ENCODE data around the gene DLG1. TPM values are rescaled to one million over a fixed set of nuclear protein-coding genes. Genes with fewer than 3 reads are reported as not detected.

The DLG1 gene
- total RNA-seq, 1 donor from 2014 or later: 62.1 TPM

- no peak overlapping the region for H3K27ac ChIP-seq (ENCODE audit: low read depth, low read length)
- H3K9me3 ChIP-seq (ENCODE audit: control insufficient read depth in 3 of 3, low read length in 3 of 3): no peaks in the 10 kb centered on the region
- no peaks in the 10 kb centered on the region for H3K4me1 ChIP-seq (ENCODE audit: control insufficient read depth in 3 of 3, insufficient read depth in 3 of 3, low read length in 3 of 3)
- peaks cover 0 to 4% (median 2%) of the 10 kb centered on the region in 3 donors for H3K36me3 ChIP-seq (ENCODE audit: control insufficient read depth in 3 of 3, insufficient read depth in 3 of 3, low read length in 3 of 3)
- no peak overlapping the region for H3K4me3 ChIP-seq (ENCODE audit: low read length in 3 of 3)
- no peaks in the 10 kb centered on the region for H3K27me3 ChIP-seq (ENCODE audit: control insufficient read depth in 3 of 3, insufficient read depth in 3 of 3, low read length in 3 of 3)
- H3K9ac ChIP-seq (ENCODE audit: low read depth in 1 of 3, low read length in 3 of 3): no peak overlapping the region
These were observed 184.4 kb downstream of the DLG1 start for GRCh38 chr3:197114007-197114406.

- no peaks in the 10 kb centered on the region for H3K4me1 ChIP-seq (ENCODE audit: control insufficient read depth in 3 of 3, insufficient read depth in 3 of 3, low read length in 3 of 3)
- H3K4me3 ChIP-seq (ENCODE audit: low read length in 3 of 3): no peak overlapping the region
- H3K27me3 ChIP-seq (ENCODE audit: control insufficient read depth in 3 of 3, insufficient read depth in 3 of 3, low read length in 3 of 3): no peaks in the 10 kb centered on the region
- H3K9ac ChIP-seq (ENCODE audit: low read depth in 1 of 3, low read length in 3 of 3): no peak overlapping the region
- H3K27ac ChIP-seq (ENCODE audit: low read depth, low read length): no peak overlapping the region
- H3K36me3 ChIP-seq (ENCODE audit: control insufficient read depth in 3 of 3, insufficient read depth in 3 of 3, low read length in 3 of 3): peaks cover 0 to 4% (median 4%) of the 10 kb centered on the region in 3 donors
- no peaks in the 10 kb centered on the region for H3K9me3 ChIP-seq (ENCODE audit: control insufficient read depth in 3 of 3, low read length in 3 of 3)
These were observed 186.7 kb downstream of the DLG1 start for GRCh38 chr3:197111685-197112084.

GRCh38 chr3:197105786-197106185 is 192.6 kb downstream of the DLG1 start:
- H3K4me1 ChIP-seq (ENCODE audit: control insufficient read depth in 3 of 3, insufficient read depth in 3 of 3, low read length in 3 of 3): no peaks in the 10 kb centered on the region
- H3K27ac ChIP-seq (ENCODE audit: low read depth, low read length): no peak overlapping the region
- H3K4me3 ChIP-seq (ENCODE audit: low read length in 3 of 3): no peak overlapping the region
- no peaks in the 10 kb centered on the region for H3K27me3 ChIP-seq (ENCODE audit: control insufficient read depth in 3 of 3, insufficient read depth in 3 of 3, low read length in 3 of 3)
- no peaks in the 10 kb centered on the region for H3K9me3 ChIP-seq (ENCODE audit: control insufficient read depth in 3 of 3, low read length in 3 of 3)
- peaks cover 0 to 10% (median 5%) of the 10 kb centered on the region in 3 donors for H3K36me3 ChIP-seq (ENCODE audit: control insufficient read depth in 3 of 3, insufficient read depth in 3 of 3, low read length in 3 of 3)
- H3K9ac ChIP-seq (ENCODE audit: low read depth in 1 of 3, low read length in 3 of 3): no peak overlapping the region

- Histone ChIP-seq H3K9ac (ENCODE audit: low read depth in 1 of 3, low read length in 3 of 3) (no peak overlapping the region), H3K4me3 (ENCODE audit: low read length in 3 of 3) (no peak overlapping the region), H3K4me1 (ENCODE audit: control insufficient read depth in 3 of 3, insufficient read depth in 3 of 3, low read length in 3 of 3) (no peaks in the 10 kb centered on the region), H3K36me3 (ENCODE audit: control insufficient read depth in 3 of 3, insufficient read depth in 3 of 3, low read length in 3 of 3) (peaks cover 0 to 12% (median 5%) of the 10 kb centered on the region in 3 donors), H3K27ac (ENCODE audit: low read depth, low read length) (no peak overlapping the region), H3K27me3 (ENCODE audit: control insufficient read depth in 3 of 3, insufficient read depth in 3 of 3, low read length in 3 of 3) (no peaks in the 10 kb centered on the region), H3K9me3 (ENCODE audit: control insufficient read depth in 3 of 3, low read length in 3 of 3) (no peaks in the 10 kb centered on the region)
These were observed 193.7 kb downstream of the DLG1 start for GRCh38 chr3:197104738-197105137.

- Histone ChIP-seq H3K27ac (ENCODE audit: low read depth, low read length) (no peak overlapping the region), H3K4me1 (ENCODE audit: control insufficient read depth in 3 of 3, insufficient read depth in 3 of 3, low read length in 3 of 3) (no peaks in the 10 kb centered on the region), H3K9ac (ENCODE audit: low read depth in 1 of 3, low read length in 3 of 3) (no peak overlapping the region), H3K9me3 (ENCODE audit: control insufficient read depth in 3 of 3, low read length in 3 of 3) (no peaks in the 10 kb centered on the region), H3K36me3 (ENCODE audit: control insufficient read depth in 3 of 3, insufficient read depth in 3 of 3, low read length in 3 of 3) (peaks cover 0 to 9% (median 5%) of the 10 kb centered on the region in 3 donors), H3K4me3 (ENCODE audit: low read length in 3 of 3) (no peak overlapping the region), H3K27me3 (ENCODE audit: control insufficient read depth in 3 of 3, insufficient read depth in 3 of 3, low read length in 3 of 3) (no peaks in the 10 kb centered on the region)
These were observed 194.6 kb downstream of the DLG1 start for GRCh38 chr3:197103766-197104165.

- H3K36me3 ChIP-seq (ENCODE audit: control insufficient read depth in 3 of 3, insufficient read depth in 3 of 3, low read length in 3 of 3): peaks cover 0 to 3% (median 0%) of the 10 kb centered on the region in 3 donors
- no peaks in the 10 kb centered on the region for H3K9me3 ChIP-seq (ENCODE audit: control insufficient read depth in 3 of 3, low read length in 3 of 3)
- H3K9ac ChIP-seq (ENCODE audit: low read depth in 1 of 3, low read length in 3 of 3): no peak overlapping the region
- H3K4me3 ChIP-seq (ENCODE audit: low read length in 3 of 3): no peak overlapping the region
- H3K27me3 ChIP-seq (ENCODE audit: control insufficient read depth in 3 of 3, insufficient read depth in 3 of 3, low read length in 3 of 3): no peaks in the 10 kb centered on the region
- peak overlapping the region; percentile 31 for H3K27ac ChIP-seq (ENCODE audit: low read depth, low read length)
- peaks cover 0 to 7% (median 5%) of the 10 kb centered on the region in 3 donors for H3K4me1 ChIP-seq (ENCODE audit: control insufficient read depth in 3 of 3, insufficient read depth in 3 of 3, low read length in 3 of 3)
These were observed 204.5 kb downstream of the DLG1 start for GRCh38 chr3:197093871-197094270.

GRCh38 chr3:197088370-197088769 is 210.0 kb downstream of the DLG1 start:
- H3K36me3 ChIP-seq (ENCODE audit: control insufficient read depth in 3 of 3, insufficient read depth in 3 of 3, low read length in 3 of 3): peaks cover 0 to 3% (median 2%) of the 10 kb centered on the region in 3 donors
- H3K27ac ChIP-seq (ENCODE audit: low read depth, low read length): no peak overlapping the region
- H3K4me1 ChIP-seq (ENCODE audit: control insufficient read depth in 3 of 3, insufficient read depth in 3 of 3, low read length in 3 of 3): peaks cover 0 to 6% (median under 1%) of the 10 kb centered on the region in 3 donors
- no peaks in the 10 kb centered on the region for H3K27me3 ChIP-seq (ENCODE audit: control insufficient read depth in 3 of 3, insufficient read depth in 3 of 3, low read length in 3 of 3)
- H3K9me3 ChIP-seq (ENCODE audit: control insufficient read depth in 3 of 3, low read length in 3 of 3): no peaks in the 10 kb centered on the region
- no peak overlapping the region for H3K4me3 ChIP-seq (ENCODE audit: low read length in 3 of 3)
- no peak overlapping the region for H3K9ac ChIP-seq (ENCODE audit: low read depth in 1 of 3, low read length in 3 of 3)

GRCh38 chr3:197085137-197085536 is 213.3 kb downstream of the DLG1 start:
- Histone ChIP-seq H3K9me3 (ENCODE audit: control insufficient read depth in 3 of 3, low read length in 3 of 3) (no peaks in the 10 kb centered on the region), H3K27ac (ENCODE audit: low read depth, low read length) (no peak overlapping the region), H3K4me3 (ENCODE audit: low read length in 3 of 3) (no peak overlapping the region), H3K4me1 (ENCODE audit: control insufficient read depth in 3 of 3, insufficient read depth in 3 of 3, low read length in 3 of 3) (peaks cover 0 to 7% (median 3%) of the 10 kb centered on the region in 3 donors), H3K27me3 (ENCODE audit: control insufficient read depth in 3 of 3, insufficient read depth in 3 of 3, low read length in 3 of 3) (no peaks in the 10 kb centered on the region), H3K9ac (ENCODE audit: low read depth in 1 of 3, low read length in 3 of 3) (no peak overlapping the region), H3K36me3 (ENCODE audit: control insufficient read depth in 3 of 3, insufficient read depth in 3 of 3, low read length in 3 of 3) (peaks cover 0 to 3% (median 2%) of the 10 kb centered on the region in 3 donors)

GRCh38 chr3:197083486-197083885 is 214.9 kb downstream of the DLG1 start:
- Histone ChIP-seq H3K4me1 (ENCODE audit: control insufficient read depth in 3 of 3, insufficient read depth in 3 of 3, low read length in 3 of 3) (peaks cover 0 to 7% (median 3%) of the 10 kb centered on the region in 3 donors), H3K27me3 (ENCODE audit: control insufficient read depth in 3 of 3, insufficient read depth in 3 of 3, low read length in 3 of 3) (no peaks in the 10 kb centered on the region), H3K4me3 (ENCODE audit: low read length in 3 of 3) (no peak overlapping the region), H3K9ac (ENCODE audit: low read depth in 1 of 3, low read length in 3 of 3) (no peak overlapping the region), H3K36me3 (ENCODE audit: control insufficient read depth in 3 of 3, insufficient read depth in 3 of 3, low read length in 3 of 3) (peaks cover 0 to 2% (median 0%) of the 10 kb centered on the region in 3 donors), H3K9me3 (ENCODE audit: control insufficient read depth in 3 of 3, low read length in 3 of 3) (no peaks in the 10 kb centered on the region), H3K27ac (ENCODE audit: low read depth, low read length) (peak overlapping the region; percentile 55)

- Histone ChIP-seq H3K9ac (ENCODE audit: low read depth in 1 of 3, low read length in 3 of 3) (no peak overlapping the region), H3K4me1 (ENCODE audit: control insufficient read depth in 3 of 3, insufficient read depth in 3 of 3, low read length in 3 of 3) (peaks cover 0 to 7% (median 3%) of the 10 kb centered on the region in 3 donors), H3K27ac (ENCODE audit: low read depth, low read length) (no peak overlapping the region), H3K9me3 (ENCODE audit: control insufficient read depth in 3 of 3, low read length in 3 of 3) (no peaks in the 10 kb centered on the region), H3K4me3 (ENCODE audit: low read length in 3 of 3) (no peak overlapping the region), H3K36me3 (ENCODE audit: control insufficient read depth in 3 of 3, insufficient read depth in 3 of 3, low read length in 3 of 3) (peaks cover 0 to 2% (median 0%) of the 10 kb centered on the region in 3 donors), H3K27me3 (ENCODE audit: control insufficient read depth in 3 of 3, insufficient read depth in 3 of 3, low read length in 3 of 3) (no peaks in the 10 kb centered on the region)
These were observed 215.5 kb downstream of the DLG1 start for GRCh38 chr3:197082871-197083270.
